GM23338 (cell line): ENCODE measurements around the gene TCF12. TPM values are rescaled to one million over a fixed set of nuclear protein-coding genes. Genes with fewer than 3 reads are reported as not detected.

Experiments
- ATAC-seq: fragments of 200-7000 bp; cut with Tn5 transposase; 3 replicates; pipeline ENCODE4 v1.9.1; 2020
- DNase-seq: peaks from one replicate; pipeline ENCODE4 v3.0.0-alpha.2; 2015; ENCODE audit warnings: low spot score
- H2AFZ ChIP-seq: fragments of 200-600 bp; sonication (generic); 2 replicates; pipeline ENCODE4 v1.8.0; 2016; ENCODE audit warnings: antibody characterized with exemption, mild to moderate bottlenecking, moderate library complexity
- H3F3A ChIP-seq: fragments of 200-600 bp; sonication (generic); replicated peaks from 2 replicates; pipeline ENCODE4 v1.8.0; 2017; ENCODE audit warnings: antibody characterized with exemption, mixed run types, low read depth
- H3K27ac ChIP-seq: fragments of 200-600 bp; sonication (generic); 2 replicates; pipeline ENCODE4 v1.6.1; 2016; ENCODE audit warnings: low read depth
- H3K27me3 ChIP-seq: fragments of 200-600 bp; sonication (generic); 2 replicates; pipeline ENCODE4 v1.8.0; 2016; ENCODE audit warnings: mild to moderate bottlenecking, mixed run types, moderate library complexity; ENCODE audit not compliant: insufficient read depth
- H3K36me3 ChIP-seq: fragments of 200-600 bp; sonication (generic); 2 replicates; pipeline ENCODE4 v1.8.0; 2016; ENCODE audit warnings: mild to moderate bottlenecking; ENCODE audit not compliant: insufficient read depth
- H3K4me1 ChIP-seq: fragments of 200-600 bp; sonication (generic); 2 replicates; pipeline ENCODE4 v1.8.0; 2016; ENCODE audit warnings: mild to moderate bottlenecking, moderate library complexity; ENCODE audit not compliant: insufficient read depth
- H3K4me2 ChIP-seq: fragments of 200-600 bp; sonication (generic); 2 replicates; pipeline ENCODE4 v1.7.1; 2017; ENCODE audit warnings: mixed run types
- H3K4me3 ChIP-seq: fragments of 200-600 bp; sonication (generic); 2 replicates; pipeline ENCODE4 v1.6.1; 2016; ENCODE audit warnings: mixed run types
- H3K79me2 ChIP-seq: fragments of 200-600 bp; sonication (generic); replicated peaks from 2 replicates; pipeline ENCODE4 v1.8.0; 2017; ENCODE audit warnings: mild to moderate bottlenecking; ENCODE audit not compliant: insufficient read depth
- H3K9me2 ChIP-seq: fragments of 200-600 bp; sonication (generic); 2 replicates; pipeline ENCODE4 v1.8.0; 2017; ENCODE audit not compliant: insufficient read depth
- H4K20me1 ChIP-seq: fragments of 200-600 bp; sonication (generic); replicated peaks from 2 replicates; pipeline ENCODE4 v1.8.0; 2017; ENCODE audit warnings: mild to moderate bottlenecking; ENCODE audit not compliant: insufficient read depth
- H3K27ac Mint-ChIP-seq: 2 replicates; pipeline ENCODE4 v1.8.0; 2020; ENCODE audit warnings: inconsistent platforms, mild to moderate bottlenecking, moderate library complexity, mixed read lengths
- H3K27me3 Mint-ChIP-seq: 3 replicates; pipeline ENCODE4 v1.8.0; 2022; ENCODE audit warnings: low read depth, mild to moderate bottlenecking, moderate library complexity, mixed read lengths, inconsistent platforms; ENCODE audit not compliant: insufficient read depth, poor library complexity
- H3K36me3 Mint-ChIP-seq: 3 replicates; pipeline ENCODE4 v1.8.0; 2021; ENCODE audit warnings: low read depth, mild to moderate bottlenecking, inconsistent platforms, moderate library complexity, mixed read lengths
- H3K4me1 Mint-ChIP-seq: 3 replicates; pipeline ENCODE4 v1.8.0; 2020; ENCODE audit warnings: mild to moderate bottlenecking, inconsistent platforms, mixed read lengths
- H3K4me3 Mint-ChIP-seq: 3 replicates; pipeline ENCODE4 v1.8.0; 2021; ENCODE audit warnings: moderate library complexity, mild to moderate bottlenecking, inconsistent platforms, mixed read lengths
- H3K9me3 Mint-ChIP-seq: 3 replicates; pipeline ENCODE4 v1.8.0; 2020; ENCODE audit warnings: moderate library complexity, mild to moderate bottlenecking, inconsistent platforms, mixed read lengths
- EZH2 ChIP-seq: fragments of 200-600 bp; sonication (generic); IDR thresholded peaks from one replicate; pipeline ENCODE4 v1.8.0; 2017; ENCODE audit warnings: antibody characterized with exemption, mild to moderate bottlenecking, low read depth; ENCODE audit not compliant: unreplicated experiment
- EZH2phosphoT487 ChIP-seq: fragments of 200-600 bp; sonication (generic); IDR thresholded peaks from one replicate; pipeline ENCODE4 v1.8.1; 2018; ENCODE audit warnings: antibody characterized with exemption; ENCODE audit not compliant: unreplicated experiment
- POLR2AphosphoS5 ChIP-seq: IDR thresholded peaks from 2 replicates; pipeline ENCODE4 v1.6.1; 2016; ENCODE audit warnings: antibody characterized with exemption, low read depth
- STAT1 ChIP-seq: IDR thresholded peaks from one replicate; pipeline ENCODE4 v1.6.1; 2016; ENCODE audit warnings: antibody characterized with exemption; ENCODE audit not compliant: unreplicated experiment
- ZNF114 ChIP-seq: fragments of 250-450 bp; sonication (Bioruptor Pico); IDR thresholded peaks from 2 replicates; pipeline ENCODE4 v1.5.0; 2020; ENCODE audit warnings: mild to moderate bottlenecking, moderate library complexity
- polyA plus RNA-seq: library from polyadenylated mRNA; unstranded; fragments of >200 nt; fragmentation: Nextera tagmentation; extraction: Ambion mirVana; gene quantifications from 2 replicates; pipeline ENCODE4 v1.2.1, GENCODE V29; 2016
- total RNA-seq: library from RNA; depleted of rRNA; stranded (reverse); fragments of >200 nt; shearing (Covaris generic); gene quantifications from 2 replicates; pipeline ENCODE4 v1.2.3, GENCODE V29; 2014
- TF ChIP-seq, protein P1 (sequence below): fragments of 250-450 bp; sonication (Bioruptor Pico); IDR thresholded peaks from 2 replicates; pipeline ENCODE4 v1.5.0; 2020; ENCODE audit warnings: mild to moderate bottlenecking, moderate library complexity
- TF ChIP-seq, protein P2 (sequence below): IDR thresholded peaks from one replicate; pipeline ENCODE4 v1.6.1; 2018; ENCODE audit warnings: antibody characterized with exemption; ENCODE audit not compliant: unreplicated experiment

Gene TCF12
- total and polyA plus RNA-seq, 2 experiments from 2014 or later = 27.6 to 104 TPM

GRCh38 chr15:57248074-57248473 lies 329.6 kb downstream of the TCF12 start:
- peaks cover 3% of the 10 kb centered on the region; the same call in 1 of the 3 replicates for H3K9me3 Mint-ChIP-seq
- Histone ChIP-seq H3K4me1 (peaks cover 24% of the 10 kb centered on the region), H3K9me2 (no peaks in the 10 kb centered on the region), H3K4me2 (no peak overlapping the region), H3K79me2 (no peaks in the 10 kb centered on the region), H2AFZ (no peak overlapping the region), H3K4me3 (no peak overlapping the region), H3K27ac (no peak overlapping the region), H3K27me3 (no peaks in the 10 kb centered on the region), H3K36me3 (no peaks in the 10 kb centered on the region), H3F3A (no peaks in the 10 kb centered on the region), H4K20me1 (no peaks in the 10 kb centered on the region)
- no peak overlapping the region for H3K27ac Mint-ChIP-seq
- DNase-seq (no peak), ATAC-seq (no peak)
- H3K4me3 Mint-ChIP-seq = no peak overlapping the region
- H3K27me3 Mint-ChIP-seq = no peaks in the 10 kb centered on the region
- H3K36me3 Mint-ChIP-seq = peaks cover 57% of the 10 kb centered on the region
- TF ChIP-seq POLR2AphosphoS5 (no peak), EZH2 (no peak), ZNF114 (no peak), STAT1 (no peak), EZH2phosphoT487 (no peak)
- TF ChIP-seq, protein P1, sequence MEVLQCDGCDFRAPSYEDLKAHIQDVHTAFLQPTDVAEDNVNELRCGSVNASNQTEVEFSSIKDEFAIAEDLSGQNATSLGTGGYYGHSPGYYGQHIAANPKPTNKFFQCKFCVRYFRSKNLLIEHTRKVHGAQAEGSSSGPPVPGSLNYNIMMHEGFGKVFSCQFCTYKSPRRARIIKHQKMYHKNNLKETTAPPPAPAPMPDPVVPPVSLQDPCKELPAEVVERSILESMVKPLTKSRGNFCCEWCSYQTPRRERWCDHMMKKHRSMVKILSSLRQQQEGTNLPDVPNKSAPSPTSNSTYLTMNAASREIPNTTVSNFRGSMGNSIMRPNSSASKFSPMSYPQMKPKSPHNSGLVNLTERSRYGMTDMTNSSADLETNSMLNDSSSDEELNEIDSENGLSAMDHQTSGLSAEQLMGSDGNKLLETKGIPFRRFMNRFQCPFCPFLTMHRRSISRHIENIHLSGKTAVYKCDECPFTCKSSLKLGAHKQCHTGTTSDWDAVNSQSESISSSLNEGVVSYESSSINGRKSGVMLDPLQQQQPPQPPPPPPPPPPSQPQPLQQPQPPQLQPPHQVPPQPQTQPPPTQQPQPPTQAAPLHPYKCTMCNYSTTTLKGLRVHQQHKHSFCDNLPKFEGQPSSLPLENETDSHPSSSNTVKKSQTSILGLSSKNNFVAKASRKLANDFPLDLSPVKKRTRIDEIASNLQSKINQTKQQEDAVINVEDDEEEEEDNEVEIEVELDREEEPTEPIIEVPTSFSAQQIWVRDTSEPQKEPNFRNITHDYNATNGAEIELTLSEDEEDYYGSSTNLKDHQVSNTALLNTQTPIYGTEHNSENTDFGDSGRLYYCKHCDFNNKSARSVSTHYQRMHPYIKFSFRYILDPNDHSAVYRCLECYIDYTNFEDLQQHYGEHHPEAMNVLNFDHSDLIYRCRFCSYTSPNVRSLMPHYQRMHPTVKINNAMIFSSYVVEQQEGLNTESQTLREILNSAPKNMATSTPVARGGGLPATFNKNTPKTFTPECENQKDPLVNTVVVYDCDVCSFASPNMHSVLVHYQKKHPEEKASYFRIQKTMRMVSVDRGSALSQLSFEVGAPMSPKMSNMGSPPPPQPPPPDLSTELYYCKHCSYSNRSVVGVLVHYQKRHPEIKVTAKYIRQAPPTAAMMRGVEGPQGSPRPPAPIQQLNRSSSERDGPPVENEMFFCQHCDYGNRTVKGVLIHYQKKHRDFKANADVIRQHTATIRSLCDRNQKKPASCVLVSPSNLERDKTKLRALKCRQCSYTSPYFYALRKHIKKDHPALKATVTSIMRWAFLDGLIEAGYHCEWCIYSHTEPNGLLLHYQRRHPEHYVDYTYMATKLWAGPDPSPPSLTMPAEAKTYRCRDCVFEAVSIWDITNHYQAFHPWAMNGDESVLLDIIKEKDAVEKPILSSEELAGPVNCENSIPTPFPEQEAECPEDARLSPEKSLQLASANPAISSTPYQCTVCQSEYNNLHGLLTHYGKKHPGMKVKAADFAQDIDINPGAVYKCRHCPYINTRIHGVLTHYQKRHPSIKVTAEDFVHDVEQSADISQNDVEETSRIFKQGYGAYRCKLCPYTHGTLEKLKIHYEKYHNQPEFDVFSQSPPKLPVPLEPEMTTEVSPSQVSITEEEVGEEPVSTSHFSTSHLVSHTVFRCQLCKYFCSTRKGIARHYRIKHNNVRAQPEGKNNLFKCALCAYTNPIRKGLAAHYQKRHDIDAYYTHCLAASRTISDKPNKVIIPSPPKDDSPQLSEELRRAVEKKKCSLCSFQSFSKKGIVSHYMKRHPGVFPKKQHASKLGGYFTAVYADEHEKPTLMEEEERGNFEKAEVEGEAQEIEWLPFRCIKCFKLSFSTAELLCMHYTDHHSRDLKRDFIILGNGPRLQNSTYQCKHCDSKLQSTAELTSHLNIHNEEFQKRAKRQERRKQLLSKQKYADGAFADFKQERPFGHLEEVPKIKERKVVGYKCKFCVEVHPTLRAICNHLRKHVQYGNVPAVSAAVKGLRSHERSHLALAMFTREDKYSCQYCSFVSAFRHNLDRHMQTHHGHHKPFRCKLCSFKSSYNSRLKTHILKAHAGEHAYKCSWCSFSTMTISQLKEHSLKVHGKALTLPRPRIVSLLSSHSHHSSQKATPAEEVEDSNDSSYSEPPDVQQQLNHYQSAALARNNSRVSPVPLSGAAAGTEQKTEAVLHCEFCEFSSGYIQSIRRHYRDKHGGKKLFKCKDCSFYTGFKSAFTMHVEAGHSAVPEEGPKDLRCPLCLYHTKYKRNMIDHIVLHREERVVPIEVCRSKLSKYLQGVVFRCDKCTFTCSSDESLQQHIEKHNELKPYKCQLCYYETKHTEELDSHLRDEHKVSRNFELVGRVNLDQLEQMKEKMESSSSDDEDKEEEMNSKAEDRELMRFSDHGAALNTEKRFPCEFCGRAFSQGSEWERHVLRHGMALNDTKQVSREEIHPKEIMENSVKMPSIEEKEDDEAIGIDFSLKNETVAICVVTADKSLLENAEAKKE (CRISPR knock-in tag) = no peak
- TF ChIP-seq, protein P2, sequence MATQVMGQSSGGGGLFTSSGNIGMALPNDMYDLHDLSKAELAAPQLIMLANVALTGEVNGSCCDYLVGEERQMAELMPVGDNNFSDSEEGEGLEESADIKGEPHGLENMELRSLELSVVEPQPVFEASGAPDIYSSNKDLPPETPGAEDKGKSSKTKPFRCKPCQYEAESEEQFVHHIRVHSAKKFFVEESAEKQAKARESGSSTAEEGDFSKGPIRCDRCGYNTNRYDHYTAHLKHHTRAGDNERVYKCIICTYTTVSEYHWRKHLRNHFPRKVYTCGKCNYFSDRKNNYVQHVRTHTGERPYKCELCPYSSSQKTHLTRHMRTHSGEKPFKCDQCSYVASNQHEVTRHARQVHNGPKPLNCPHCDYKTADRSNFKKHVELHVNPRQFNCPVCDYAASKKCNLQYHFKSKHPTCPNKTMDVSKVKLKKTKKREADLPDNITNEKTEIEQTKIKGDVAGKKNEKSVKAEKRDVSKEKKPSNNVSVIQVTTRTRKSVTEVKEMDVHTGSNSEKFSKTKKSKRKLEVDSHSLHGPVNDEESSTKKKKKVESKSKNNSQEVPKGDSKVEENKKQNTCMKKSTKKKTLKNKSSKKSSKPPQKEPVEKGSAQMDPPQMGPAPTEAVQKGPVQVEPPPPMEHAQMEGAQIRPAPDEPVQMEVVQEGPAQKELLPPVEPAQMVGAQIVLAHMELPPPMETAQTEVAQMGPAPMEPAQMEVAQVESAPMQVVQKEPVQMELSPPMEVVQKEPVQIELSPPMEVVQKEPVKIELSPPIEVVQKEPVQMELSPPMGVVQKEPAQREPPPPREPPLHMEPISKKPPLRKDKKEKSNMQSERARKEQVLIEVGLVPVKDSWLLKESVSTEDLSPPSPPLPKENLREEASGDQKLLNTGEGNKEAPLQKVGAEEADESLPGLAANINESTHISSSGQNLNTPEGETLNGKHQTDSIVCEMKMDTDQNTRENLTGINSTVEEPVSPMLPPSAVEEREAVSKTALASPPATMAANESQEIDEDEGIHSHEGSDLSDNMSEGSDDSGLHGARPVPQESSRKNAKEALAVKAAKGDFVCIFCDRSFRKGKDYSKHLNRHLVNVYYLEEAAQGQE = no peak
- peaks cover 18% of the 10 kb centered on the region; the same call in 2 of the 3 replicates for H3K4me1 Mint-ChIP-seq
